Measurements from ENCODE around the gene COPS3. TPM values are rescaled to one million over a fixed set of nuclear protein-coding genes. Genes with fewer than 3 reads are reported as not detected.
"Not testable (repeated sequence)": the region's sequence is repeated elsewhere in the genome, so short reads cannot be mapped to it uniquely, and the experiment has no call there.

Gene COPS3
- total RNA-seq, 1 donor from 2014 or later = 119 TPM

DNA sequence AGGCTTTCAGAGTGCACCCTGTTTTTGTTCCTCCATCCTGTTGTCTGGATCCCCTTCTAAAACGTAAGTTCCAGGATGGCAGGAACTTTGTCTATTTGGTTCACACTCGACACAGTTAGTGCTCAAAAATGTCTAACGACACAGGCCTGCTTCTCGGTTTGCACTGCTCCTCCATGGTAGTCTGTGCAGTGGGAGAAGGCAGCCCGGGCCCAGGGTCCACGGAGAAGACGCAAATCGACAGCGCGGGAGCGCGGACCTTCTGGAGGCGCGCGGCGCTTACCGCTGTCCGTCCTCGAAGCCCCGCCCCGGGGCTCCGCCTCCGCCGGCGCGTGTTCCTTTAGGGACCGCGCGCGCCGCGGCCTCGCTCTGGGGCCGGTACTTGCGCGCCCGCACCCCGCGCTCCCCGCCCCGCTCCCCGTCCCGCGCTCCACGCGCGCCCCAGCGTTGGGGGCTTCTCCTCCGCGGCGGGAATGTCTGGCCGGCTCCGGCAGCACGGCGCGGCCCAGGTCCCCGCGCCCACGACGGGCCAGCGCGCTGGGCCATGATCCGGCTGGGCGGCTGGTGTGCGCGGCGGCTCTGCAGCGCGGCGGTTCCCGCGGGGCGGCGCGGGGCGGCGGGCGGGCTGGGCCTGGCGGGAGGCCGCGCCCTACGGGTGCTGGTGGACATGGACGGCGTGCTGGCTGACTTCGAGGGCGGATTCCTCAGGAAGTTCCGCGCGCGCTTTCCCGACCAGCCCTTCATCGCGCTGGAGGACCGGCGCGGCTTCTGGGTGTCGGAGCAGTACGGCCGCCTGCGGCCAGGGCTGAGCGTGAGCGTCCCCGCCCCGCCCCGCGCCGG is 22.2 kb upstream of the COPS3 start, which contains the start of gene NT5M:
Gene NT5M, plus strand, starts transcription at position 364 of the 837 bp plus-strand sequence. Its CDS starts 178 bp downstream, at position 542.
- FAIRE-seq (no peak), DNase-seq (ENCODE audit: low spot score in 2 of 2) (peak; percentile 86 to 87)

DNA sequence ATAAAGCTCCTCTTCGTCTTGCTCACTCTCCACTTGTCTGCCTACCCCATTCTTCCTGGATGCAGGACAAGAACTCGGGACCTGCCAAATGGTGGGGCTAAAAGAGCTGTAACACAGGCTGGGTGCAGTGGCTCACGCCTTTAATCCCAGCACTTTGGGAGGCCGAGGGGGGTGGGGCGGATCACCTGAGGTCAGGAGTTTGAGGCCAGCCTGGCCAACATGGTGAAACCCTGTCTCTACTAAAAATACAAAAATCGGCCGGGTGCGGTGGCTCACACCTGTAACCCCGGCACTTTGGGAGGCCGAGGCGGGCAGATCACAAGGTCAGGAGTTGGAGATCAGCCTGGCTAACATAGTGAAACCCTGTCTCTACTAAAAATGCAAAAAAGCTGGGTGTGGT is 20.6 kb upstream of the COPS3 start:
- not testable (repeated sequence) for DNase-seq (ENCODE audit: low spot score in 2 of 2); FAIRE-seq

DNA sequence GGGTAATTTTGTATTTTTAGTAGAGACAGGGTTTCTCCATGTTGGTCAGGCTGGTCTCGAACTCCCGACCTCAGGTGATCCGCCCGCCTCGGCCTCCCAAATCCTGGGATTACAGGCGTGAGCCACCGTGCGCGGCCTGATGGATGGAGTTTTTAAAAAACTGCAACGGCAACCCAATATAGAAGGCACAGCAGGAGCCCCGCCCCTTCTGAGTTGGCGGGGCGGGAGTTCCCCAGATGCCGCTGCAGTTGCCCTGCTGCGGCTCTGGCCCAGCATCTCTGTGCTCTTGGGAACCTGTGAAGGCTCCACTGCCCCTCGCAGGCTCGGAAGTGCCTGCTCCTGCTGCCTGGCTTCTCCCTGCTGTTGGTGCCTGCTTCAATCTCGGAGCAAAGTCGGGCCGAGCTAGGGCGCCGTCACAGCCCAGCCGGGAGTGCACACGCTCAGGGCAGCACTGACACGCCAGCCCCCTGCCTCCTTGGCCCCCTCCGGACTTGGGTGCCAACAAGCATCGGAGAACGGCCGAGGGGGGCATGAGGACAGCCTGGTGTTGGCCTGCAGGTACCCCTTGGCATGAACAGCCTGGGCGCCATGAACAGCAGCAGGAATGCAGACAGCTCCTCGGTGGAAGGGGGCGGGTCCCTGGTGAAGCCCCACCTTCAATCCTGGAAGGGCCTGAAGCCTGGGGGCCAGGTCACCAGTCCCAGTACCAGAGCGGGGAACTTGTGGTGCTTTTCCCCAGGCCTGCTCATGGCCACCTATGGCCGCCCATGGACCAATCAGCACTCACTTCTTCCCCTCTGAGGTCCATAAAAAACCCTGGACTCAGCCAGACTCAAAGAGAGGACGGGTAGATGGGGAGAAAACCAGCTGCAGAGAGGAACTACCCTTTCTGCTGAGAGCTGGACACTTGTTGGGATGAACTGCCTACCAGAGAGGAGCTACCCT is 19.9 kb upstream of the COPS3 start:
- FAIRE-seq = no peak
- peak in 1 of 2 donors; percentile 45 for DNase-seq (ENCODE audit: low spot score in 2 of 2)

DNA sequence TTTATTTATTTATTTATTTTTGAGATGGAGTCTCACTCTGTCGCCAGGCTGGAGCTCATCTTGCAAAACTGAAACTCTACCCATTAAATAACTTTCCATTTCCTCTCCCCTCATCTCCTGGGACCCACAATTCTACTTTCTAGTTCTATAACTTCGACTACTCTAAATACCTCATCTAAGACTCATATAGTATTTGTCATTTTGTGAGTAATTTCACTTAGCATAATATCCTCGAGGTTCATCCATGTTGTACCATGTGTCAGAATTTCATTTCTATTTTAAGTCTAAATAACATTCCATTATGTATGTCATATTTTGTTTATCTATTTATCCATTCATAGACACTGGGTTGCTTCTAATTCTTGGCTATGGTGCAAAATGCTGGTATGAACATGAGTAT is 17.1 kb upstream of the COPS3 start:
- no peak for FAIRE-seq
- no peak for DNase-seq (ENCODE audit: low spot score in 2 of 2)

DNA sequence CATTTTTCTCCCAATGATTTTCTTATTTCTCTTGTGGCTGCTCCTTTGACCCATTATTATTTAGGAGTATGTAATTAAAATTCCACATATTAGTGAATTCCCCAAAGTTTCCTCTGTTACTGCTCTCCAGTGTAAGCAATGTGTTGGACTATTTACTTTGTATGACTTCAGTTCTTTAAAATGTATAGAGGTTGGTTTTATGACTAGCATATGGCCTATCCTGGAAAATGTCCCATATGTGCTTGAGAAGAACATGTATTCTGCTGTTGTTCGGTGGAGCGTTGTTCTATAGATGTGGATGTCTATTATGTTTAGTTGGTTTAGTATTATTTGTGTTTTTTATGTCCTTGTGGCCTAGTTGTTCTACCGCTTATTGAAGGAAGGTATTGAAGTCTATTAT is 16.2 kb upstream of the COPS3 start:
- no peak for FAIRE-seq
- no peak for DNase-seq (ENCODE audit: low spot score in 2 of 2)

DNA sequence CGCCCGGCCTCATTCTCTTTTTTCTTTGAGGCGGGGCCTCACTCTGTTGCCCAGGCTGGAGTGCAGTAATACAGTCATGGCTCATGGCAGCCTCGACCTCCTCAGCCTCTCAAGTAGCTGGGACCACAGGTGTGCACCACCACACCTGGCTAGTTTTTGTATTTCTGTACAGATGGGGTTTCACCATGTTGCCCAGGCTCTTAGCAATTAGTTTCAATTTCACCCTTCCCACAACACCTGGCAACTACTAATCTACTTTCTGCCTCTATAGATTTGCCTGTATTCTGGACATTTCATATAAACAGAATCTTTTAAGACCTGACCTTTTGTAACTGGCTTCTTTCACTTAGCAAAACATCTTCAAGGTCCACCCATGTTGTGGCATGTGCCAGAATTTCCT is 14.1 kb upstream of the COPS3 start:
- FAIRE-seq (no peak), DNase-seq (ENCODE audit: low spot score in 2 of 2) (no peak)

DNA sequence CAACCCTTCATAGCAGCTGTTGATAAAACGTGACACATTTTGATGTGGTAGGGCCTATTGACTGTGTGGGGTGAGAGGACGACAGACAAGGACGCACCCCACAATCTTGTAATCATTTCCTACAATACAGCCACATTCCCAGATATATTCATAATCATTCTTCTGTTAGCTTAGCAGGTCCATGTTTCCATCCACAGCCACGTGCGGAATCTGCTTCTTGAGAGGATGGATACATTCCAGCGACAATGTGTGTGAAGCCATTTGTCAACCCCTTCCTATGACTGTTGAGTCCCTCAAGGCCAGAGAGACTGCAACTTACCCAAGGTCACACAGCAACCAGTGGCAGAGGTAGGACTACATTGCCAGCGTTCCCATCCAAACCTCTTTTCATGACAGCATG is 8.7 kb upstream of the COPS3 start:
- no peak for DNase-seq (ENCODE audit: low spot score in 2 of 2)
- FAIRE-seq = no peak

DNA sequence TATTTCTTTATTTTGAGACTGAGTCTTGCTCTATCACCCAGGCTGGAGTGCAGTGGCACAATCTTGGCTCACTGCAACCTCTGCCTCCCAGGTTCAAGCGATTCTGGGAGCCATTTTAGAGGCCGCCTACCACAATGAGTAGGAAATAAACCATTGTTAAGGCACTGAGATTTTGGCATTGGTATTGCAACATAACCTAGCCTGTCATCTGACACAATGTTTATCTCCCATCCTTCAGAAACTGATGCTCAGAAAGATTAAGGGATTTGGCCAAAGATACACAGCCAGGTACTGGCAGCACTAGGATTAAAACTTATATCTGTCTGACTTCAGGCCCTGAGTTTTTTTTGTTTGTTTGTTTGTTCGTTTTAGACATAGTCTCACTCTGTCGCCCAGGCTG is 8.0 kb upstream of the COPS3 start:
- no peak for DNase-seq (ENCODE audit: low spot score in 2 of 2)
- FAIRE-seq = no peak

DNA sequence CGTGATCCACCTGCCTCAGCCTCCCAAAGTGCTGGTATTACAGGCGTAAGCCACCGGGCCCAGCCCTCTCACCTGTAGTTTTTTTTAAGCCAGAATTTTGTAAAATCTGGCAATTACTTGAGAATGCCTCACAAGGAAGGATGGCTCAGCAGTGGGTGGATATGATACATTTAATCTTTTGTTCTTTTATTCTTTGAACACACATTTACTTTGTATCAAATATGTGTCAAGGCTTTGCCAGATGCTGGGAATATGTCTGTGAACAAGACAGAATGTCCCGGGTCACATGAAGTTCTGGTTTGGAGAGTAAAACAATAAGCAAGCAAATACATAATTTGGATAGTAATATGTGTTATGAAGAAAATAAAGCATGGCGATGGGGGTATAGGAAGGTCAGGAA is 4.9 kb upstream of the COPS3 start:
- FAIRE-seq (no peak), DNase-seq (ENCODE audit: low spot score in 2 of 2) (no peak)

DNA sequence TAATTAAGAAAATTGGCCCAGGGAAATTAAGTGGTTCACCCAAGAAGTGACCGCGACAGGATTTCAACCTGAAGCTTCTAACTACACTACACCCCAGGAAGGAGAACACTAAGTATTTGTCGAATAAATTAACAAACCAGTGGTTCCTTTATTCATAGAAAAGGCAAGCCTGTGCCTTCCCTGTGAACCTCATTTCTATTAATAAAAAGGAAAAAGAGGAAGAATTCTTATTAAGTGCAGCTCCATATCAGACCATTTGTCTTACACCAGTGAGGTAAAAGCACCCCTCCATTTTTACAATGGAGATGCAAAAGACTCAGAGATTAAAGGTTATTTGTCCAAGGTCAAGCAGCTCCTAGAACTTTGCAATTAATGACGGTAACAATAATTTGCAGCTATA is 1.7 kb downstream of the COPS3 start:
- DNase-seq (ENCODE audit: low spot score in 2 of 2) = no peak
- no peak for FAIRE-seq

DNA sequence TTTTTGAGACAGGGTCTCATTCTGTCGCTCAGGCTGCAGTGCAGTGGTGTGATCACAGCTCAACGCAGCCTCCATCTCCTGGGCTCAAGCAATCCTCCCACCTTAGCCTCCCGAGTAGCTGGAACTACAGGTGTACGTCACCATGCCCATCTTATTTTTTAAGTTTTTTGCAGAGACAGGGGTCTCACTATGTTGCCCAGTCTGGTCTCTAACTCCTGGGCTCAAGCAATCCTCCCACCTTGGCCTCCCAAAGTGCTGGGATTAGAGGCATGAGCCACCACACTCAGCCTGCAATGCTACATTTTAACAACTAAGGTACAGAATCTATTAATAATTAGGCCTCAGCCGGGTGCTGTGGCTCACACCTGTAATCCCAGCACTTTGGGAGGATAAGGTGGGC is 3.6 kb downstream of the COPS3 start:
- DNase-seq (ENCODE audit: low spot score in 2 of 2); FAIRE-seq: not testable (repeated sequence)

DNA sequence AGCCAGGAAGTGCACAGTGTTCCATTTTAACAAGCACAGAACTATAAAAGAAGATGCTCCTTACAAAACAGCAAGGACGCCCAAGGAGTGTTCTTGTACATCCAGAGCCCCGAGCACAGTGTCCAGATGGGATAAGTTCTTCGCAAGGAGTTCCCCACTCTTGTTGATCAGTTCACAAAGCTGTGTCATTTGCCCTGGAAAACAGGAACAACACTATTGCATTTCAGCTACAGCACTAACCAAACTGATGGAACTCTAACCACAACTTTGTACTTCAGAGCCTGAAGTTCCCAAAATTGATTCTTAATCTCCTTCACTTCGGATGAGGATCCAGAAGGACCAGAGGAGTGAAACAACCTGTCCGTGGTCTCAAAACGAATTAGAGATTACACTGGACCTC is 5.1 kb downstream of the COPS3 start:
- FAIRE-seq (no peak), DNase-seq (ENCODE audit: low spot score in 2 of 2) (no peak)

DNA sequence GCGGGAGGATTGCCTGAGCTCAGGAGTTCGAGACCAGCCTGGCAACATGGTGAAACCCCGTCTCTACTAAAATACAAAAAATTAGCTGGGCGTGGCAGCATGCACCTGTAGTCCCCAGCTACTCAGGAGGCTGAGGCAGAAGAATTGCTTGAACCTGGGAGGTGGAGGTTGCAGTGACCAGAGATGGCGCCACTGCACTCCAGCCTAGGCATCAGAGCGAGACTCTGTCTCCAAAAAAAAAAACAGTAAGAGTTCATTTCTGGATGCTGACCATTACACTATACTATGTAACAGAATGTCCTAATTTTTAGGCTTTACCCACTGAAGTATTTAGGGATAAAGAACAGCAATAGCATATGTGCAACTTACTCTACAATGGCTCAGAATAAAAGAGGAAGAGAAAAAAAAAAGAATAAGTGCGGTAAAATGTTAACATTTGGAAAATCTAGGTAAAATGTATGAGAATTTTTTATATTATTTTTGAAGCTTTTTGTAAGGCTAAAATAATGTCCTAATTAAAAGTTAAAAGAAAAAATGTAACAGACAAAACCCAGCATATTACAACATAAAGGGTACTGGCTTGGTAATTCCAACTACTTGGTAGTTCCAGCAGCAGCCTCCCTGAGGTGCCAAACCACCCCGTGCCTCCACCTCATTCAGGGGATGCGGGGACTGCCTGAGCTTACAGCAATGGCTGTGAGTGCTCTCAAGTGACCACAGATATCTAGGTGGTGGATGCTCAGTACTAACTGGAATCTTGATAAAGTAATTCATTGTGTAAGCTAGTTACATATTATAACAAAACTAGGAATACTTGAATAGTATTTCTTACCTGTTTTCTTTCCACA is 10.9 kb downstream of the COPS3 start:
- DNase-seq (ENCODE audit: low spot score in 2 of 2) (no peak), FAIRE-seq (no peak)

DNA sequence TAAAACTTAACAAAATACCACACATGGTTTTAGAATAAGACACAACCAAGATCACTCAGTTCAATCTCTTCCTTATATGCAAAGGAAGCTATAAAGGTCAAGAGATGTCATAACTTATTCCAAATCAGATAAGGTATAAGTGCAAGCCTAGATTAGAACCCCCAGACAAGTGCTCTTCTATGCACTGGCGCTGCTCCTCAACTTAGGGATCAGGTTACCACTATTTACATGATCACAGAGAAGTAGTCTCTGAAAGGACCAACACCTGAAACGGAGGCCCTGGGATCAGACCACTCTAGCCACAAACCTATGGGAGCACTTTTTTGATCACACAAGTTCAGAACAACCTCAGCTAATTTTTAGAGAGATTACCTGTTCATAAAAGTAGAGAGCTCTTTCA is 16.6 kb downstream of the COPS3 start:
- FAIRE-seq = no peak
- DNase-seq (ENCODE audit: low spot score in 2 of 2) = no peak

DNA sequence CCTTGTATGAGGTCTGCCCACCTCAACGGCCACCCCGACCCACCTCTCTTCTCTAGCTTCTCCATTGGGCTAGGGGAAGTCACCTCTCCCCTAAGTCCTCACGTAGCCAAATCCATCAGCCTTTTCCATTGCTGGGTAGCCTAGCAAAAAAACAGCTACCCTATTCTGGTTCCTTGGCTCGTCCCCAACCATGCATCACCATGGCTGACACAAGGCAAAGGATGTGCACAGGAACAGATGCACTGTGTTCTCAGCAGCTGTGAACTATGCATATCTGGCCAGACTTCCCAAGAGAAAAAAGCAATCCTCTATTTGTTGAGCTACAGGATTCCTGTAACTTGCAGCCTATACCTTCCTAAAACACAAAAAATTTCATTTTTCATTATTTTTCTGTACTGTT is 22.0 kb downstream of the COPS3 start:
- FAIRE-seq = no peak

DNA sequence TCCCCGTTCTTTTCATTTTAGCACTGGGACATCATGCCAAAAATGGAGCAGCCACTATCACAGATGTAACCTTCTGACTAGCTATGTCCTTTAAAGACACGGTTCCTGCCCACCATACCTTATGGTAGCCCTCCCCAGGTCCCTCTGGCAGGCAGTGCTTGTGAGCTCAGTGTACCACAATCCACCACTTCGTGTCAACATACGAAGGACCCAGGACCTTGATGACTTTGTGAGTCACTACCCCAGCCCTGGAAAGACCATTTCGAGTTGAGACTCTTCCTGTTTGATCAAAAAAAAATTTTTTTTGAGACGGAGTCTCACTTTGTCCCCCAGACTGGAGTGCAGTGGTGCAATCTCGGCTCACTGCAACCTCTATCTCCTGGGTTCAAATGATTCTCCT is 23.0 kb downstream of the COPS3 start:
- FAIRE-seq = no peak
- no peak for DNase-seq (ENCODE audit: low spot score in 2 of 2)

More for the DNA sequence above, 22.0 kb downstream of the COPS3 start:
- peak in 1 of 2 donors; percentile 30 for DNase-seq (ENCODE audit: low spot score in 2 of 2)

DNA sequence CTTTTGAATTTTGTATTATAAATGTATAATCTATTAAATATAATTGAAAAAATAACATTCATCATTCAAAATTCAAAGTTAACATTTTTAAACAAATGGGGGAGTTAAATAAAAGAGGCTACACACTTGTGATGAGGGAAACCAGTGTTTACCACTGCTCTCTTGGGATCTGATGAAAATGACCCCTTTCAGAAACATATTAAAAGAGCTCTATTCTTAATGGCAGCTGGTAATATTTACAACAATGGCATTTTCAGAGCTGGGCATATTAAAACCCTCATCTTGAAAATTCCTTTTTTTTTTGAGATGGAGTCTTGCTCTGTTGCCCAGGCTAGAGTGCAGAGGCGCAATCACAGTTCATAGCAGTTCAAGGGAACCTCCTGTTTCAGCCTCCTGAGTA is 24.7 kb downstream of the COPS3 start:
- peak; percentile 65 for FAIRE-seq
- no peak for DNase-seq (ENCODE audit: low spot score in 2 of 2)

DNA sequence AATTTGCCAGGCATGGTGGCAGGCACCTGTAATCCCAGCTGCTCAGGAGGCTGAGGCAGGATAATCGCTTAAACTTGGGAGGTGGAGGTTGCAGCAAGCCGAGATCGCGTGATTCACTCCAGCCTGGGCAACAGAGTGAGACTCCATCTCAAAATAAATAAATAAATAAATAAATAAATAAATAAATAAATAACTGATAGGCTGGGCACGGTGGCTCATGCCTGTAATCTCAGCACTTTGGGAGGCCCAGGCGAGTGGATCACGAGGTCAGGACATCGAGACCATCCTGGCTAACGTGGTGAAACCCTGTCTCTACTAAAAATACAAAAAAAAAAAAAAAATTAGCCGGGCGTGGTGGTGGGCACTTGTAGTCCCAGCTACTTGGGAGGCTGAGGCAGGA is 25.4 kb downstream of the COPS3 start:
- not testable (repeated sequence) for FAIRE-seq; DNase-seq (ENCODE audit: low spot score in 2 of 2)

DNA sequence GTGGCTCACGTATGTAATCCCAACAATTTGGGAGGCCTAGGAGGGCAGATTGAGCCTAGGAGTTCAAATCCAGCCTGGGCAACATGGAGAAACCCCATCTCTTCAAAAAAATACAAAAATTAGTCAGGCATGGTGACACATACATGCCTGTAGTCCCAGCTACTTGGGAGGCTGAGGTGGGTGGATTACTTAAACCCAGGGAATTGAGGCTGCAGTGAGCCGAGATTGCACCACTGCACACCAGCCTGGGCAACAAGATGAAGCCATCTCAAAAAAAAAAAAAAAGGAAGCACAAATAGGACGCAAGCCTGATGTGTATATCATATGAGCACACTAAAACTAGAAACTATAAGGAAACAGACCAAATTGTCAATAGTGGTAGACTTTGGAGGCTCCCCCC is 27.0 kb downstream of the COPS3 start:
- DNase-seq (ENCODE audit: low spot score in 2 of 2) = no peak
- no peak for FAIRE-seq

DNA sequence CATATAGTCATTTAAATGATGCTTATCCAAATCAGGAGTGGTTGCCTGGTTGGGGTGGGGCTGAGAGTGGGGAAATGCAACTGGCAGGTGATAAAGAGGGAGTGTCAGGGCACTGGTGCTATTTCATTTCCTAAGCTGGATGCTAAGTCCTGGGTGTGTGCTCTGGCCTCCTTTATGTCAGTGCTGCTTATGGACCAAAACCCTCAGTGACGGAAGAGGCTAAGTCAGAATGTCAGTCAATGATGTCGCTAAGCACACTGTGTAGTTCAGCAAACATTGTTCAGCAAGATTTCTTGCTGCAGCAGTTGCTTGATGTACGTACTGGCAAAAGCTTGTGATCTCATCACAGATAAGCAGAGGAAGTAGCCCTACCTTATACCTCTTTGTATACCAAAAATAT is 27.6 kb downstream of the COPS3 start:
- no peak for FAIRE-seq

More for the DNA sequence above, 27.6 kb downstream of the COPS3 start:
- DNase-seq (ENCODE audit: low spot score in 2 of 2) = no peak

Data from frontal cortex (tissue), 4 donors.